ENCODE measurements around the gene TENM4.

Gene TENM4

GRCh38 chr11:79179087-79179486 is 261.7 kb downstream of the TENM4 start:
- no peak for DNase-seq (ENCODE audit: low read depth in 2 of 2)

GRCh38 chr11:79174045-79175008 is 266.5 kb downstream of the TENM4 start:
- no peak for DNase-seq (ENCODE audit: low read depth in 2 of 2)

- no peak for DNase-seq (ENCODE audit: low read depth in 2 of 2)
Measured at GRCh38 chr11:79173615-79174014, 267.2 kb downstream of the TENM4 start.

- DNase-seq (ENCODE audit: low read depth in 2 of 2), result no peak
Measured at GRCh38 chr11:79170321-79170720, 270.5 kb downstream of the TENM4 start.

DNA sequence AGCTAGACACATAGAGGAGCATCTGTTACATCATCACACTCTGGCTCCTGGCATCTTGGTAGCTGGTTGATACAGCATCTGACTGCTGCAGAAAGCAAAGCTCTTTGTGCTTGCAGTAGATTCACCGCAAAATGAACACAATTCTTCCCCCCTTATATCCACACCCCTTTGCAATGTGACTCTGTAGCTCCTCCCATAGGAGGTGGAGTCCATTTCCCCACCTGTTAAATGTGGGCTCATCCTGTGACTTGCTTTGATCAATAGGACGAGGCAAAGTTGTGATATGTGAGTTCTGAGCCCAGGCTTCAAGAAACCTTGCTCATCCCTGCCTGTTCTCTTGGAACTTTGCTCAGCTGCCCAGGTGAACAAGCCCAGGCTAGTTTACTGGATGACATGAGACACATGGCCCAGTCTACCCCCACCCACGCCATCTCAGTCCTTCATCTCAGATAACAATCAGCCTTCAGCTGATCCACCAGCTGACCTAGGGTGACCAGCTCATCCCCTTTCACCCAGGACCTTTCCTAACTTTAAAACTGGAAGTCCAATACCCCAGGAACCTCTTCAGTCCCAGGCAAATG is 272.2 kb downstream of the TENM4 start:
- DNase-seq (ENCODE audit: low read depth in 2 of 2), result no peak

GRCh38 chr11:79167510-79168188 is 273.2 kb downstream of the TENM4 start:
- no peak for DNase-seq (ENCODE audit: low read depth in 2 of 2)

DNA sequence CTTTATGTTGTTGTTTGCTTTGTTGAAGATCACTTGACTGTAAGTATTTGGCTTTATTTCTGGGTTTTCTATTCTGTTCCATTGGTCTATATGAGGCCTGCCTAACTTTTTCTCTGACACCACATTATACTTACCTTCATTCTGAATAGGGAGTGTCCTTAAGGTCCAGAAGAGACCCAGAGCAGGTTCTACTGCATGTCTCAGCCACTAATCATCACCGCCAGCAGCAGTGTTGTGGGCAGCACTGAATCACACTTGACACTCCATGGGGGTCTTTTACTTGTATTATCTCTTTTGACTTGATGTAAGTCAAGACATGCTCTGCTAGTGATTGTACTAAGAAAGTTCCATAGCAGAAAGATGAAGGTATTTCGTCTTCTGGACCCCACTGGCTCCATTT is 274.9 kb downstream of the TENM4 start:
- no peak for DNase-seq (ENCODE audit: low read depth in 2 of 2)

DNA sequence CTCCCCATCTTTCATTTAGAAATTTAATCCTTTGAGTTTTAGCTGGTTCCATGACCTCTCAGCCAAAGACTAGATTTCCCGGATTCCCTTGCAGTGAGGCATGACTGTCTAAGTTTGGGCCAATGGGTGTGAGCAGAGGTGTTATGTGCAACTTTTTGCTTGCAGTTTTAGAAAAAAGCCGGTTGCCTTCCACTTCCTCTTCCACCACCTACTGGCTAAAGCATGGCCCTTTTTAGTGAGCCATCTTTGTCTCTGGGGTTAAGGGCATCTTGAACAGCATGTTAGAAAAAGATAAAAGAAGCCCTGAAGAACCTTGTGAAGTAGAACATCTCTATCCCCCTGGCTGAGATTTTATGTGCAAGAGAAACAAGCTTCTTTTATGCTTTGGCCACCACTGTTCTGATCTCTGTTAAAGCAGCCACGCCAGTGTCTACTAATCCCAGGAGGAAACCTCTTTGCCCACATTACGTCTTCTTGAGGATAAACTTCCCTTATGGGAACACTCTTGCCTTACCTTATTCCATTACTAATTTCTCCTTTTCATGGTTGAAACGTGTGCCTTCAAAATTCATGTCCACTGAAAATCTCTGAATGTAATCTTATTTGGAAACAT is 279.9 kb downstream of the TENM4 start:
- no peak for DNase-seq (ENCODE audit: low read depth in 2 of 2)

DNA sequence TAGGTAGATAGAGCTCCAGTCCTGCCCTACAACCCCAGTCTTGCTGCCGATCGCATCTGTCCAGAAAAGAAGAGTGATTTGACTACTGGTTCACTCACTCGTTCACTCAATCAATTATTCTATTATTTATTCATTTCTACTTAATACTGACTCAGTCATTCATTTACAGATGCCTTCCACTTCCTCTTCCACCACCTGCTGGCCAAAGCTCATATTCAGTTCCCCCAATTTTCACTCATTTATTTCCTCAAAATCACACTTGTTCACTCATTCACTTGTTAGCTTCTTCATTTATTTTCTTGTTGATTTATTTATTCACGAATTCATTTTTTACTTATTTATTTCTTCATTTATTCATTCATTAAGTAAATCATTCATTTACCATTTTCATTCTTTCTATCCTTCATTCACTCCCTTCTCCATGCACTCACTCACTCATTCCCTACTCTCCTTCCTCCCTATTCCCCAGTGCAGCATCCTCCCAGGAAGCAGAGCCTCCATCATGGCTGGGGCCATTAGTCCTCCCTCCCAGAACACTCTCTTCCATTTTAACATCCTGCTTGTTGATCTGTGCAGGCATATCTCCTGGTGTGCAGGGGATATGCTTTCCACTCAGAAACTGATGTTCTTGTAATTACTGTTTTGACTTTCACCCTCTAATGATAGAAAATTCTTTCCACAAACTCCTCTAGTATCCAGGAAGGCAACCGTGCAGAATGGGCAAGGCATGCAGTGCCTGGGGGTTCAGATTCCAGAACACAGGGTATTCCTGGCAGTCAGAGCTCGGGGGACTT is 281.0 kb downstream of the TENM4 start:
- no peak for DNase-seq (ENCODE audit: low read depth in 2 of 2)

GRCh38 chr11:79157738-79158137 is 283.1 kb downstream of the TENM4 start:
- no peak for DNase-seq (ENCODE audit: low read depth in 2 of 2)

DNA sequence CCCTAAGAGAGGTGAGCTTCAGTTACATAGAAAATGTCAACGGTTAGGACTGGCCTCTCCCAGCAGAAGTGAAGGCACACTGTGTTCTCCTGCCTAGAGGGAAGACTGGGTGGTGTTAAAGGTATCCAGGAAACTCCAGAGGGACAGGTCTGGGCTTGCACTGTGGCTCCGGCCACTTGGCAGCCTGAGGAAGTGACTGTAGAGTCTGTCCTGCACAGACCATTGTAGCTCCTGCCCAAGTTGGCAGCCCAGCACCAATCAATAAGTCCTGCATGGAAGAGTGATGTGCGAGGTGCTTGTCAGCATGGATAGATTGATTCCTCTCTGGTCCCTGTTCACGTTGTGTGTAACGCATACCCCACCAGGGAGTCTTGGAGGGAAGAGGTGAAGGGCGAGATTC is 284.8 kb downstream of the TENM4 start:
- DNase-seq (ENCODE audit: low read depth in 2 of 2), result no peak

DNA sequence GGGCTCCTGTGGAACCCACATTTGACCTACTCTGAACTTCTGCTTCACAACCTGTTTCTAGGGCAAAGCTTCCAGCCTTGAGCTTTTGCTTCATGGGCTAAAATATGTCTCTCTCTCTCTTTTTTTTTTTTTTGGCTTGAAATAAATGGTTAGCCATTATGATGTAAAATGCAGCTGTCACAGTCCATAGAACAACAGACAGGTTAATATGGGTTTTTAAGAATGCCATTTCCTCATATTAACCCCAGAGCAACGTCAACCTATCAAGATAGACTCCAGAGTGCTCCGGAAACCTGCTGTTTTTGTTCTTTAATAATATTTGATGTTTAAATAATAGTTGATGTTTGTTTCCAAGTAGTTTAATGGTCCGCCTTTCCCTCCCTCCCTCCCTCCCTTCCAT is 285.6 kb downstream of the TENM4 start:
- DNase-seq (ENCODE audit: low read depth in 2 of 2), result no peak

DNA sequence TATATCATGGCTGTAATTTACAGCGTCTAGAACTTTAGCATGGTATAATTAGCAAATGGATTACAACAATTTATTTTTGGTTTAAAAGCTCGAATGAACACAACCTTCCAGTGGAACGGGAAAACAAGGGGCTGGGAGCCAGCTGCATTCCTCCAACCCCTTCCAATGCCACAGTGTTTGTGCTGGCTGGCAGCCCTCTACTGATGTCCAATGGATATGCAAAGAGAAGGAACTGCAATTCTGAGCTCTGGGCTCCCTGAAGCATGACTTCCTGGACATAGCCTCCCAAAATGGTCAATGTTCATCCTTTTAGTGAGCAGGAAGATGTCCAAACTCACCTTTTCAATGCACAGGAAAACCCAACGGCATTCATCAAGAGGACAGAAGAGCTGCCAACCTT is 288.3 kb downstream of the TENM4 start:
- no peak for DNase-seq (ENCODE audit: low read depth in 2 of 2)

DNA sequence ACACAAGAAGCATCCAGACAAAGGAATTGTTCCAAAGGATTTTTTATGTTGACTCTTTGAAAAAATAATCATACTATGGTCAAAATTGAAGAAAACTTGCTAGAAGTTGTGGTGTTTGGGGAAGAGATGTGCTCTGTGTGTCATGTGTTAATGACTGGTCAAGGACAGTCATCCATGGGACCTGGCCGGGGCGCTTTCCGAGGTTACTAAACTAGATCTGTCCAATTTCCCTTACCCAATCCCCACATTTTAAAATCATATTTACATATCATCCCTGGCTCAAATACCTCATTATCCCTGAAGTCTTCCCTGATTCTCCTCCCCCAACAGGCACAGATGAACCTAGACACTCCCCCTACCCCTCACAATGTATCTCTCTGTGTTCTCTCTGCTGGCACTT is 289.4 kb downstream of the TENM4 start:
- no peak for DNase-seq (ENCODE audit: low read depth in 2 of 2)

GRCh38 chr11:79150966-79151365 is 289.9 kb downstream of the TENM4 start:
- DNase-seq (ENCODE audit: low read depth in 2 of 2), result no peak

DNA sequence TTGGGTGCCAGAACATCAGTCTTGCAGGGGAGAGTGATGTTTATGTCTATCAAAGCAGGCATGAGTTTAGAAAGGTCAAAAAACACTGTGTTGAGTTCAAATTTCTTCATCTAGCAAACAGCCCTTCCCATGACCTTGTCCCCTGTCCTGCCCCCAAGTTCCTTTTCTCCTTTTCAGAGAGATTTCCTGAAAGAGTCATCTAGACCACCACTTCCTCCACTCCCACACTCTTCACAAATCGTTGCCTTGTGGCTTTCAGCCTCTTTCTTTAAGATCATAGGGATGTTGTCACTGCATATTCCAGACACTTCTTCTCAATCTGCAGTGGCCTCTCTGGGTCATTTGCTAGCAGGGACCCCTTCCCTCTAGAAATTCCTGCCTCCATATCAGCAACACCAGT is 290.5 kb downstream of the TENM4 start:
- no peak for DNase-seq (ENCODE audit: low read depth in 2 of 2)

DNA sequence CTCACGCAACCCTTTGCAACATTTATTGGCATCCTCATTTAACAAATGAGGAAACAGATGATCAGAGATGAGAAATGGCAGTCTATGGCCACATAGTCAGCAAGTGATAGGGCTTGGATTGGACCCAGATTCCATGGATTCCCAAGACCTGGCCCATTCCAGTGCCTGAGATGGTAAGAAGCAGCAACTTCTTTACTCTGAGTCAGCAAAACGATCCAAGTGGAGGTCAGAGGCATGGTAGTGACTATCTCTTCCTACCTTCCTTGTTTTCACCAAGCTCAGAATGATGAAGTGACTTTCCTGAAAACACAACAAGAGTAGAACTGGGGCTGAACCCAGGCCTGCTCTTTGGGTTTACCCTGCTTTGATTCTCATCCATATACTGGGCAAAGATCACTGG is 293.1 kb downstream of the TENM4 start:
- DNase-seq (ENCODE audit: low read depth in 2 of 2), result no peak

DNA sequence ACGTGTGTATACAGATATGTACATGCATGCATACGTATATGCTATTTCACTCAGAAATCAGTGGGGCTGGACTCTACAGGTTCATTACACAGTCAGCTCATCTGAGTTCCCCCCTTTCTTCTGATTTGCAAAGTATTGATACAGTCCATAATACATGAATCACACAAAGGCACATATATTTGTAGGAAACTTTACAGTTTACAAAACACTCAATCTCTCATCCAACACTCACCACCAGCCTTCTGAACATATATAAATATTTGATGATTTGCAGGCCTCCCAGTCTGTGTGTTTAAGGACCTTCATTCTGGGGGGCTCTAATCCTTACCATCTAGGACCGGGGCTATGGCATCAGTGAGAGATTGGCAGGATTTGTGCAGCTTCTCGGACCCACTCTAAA is 293.8 kb downstream of the TENM4 start:
- no peak for DNase-seq (ENCODE audit: low read depth in 2 of 2)

DNA sequence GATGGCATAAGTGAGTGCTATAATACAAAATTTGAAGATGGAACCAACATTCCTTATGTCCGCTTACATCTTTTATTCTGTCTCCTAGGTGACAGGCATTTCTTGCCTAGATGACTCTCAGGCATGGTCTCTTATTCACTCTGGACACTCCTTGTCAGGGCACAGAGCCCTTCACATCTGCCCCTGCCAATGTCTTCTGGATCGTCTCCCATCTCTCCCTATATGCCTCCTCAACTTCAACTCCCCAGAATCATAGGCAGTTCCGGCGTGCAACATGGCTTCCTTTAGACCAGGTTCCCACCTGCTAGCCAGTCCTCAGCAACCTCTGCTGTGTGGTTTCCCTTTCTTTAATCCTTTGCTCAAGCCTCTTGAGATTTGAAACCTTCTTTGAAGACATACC is 300.9 kb downstream of the TENM4 start:
- no peak for DNase-seq (ENCODE audit: low read depth in 2 of 2)

DNA sequence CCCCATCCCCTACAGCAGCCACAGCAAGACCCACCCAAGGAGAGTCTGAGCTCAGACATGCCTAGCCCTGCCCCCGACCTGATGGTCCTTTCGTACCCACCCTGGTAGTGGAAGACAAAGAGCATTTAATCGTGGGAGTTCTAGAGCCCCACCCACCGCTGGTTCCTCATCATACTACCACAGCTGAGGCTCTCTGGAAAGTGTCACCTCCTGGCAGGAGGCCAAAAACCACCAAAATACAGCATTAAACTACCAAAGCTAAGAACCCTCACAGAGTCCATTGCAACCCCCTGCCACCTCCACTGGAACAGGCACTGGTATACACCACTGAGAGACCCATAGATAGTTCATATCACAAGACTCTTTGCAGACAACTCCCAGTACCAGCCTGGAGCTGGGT is 311.1 kb downstream of the TENM4 start:
- no peak for DNase-seq (ENCODE audit: low read depth in 2 of 2)

GRCh38 chr11:79128291-79128690 is 312.5 kb downstream of the TENM4 start:
- DNase-seq (ENCODE audit: low read depth in 2 of 2), result no peak

DNA sequence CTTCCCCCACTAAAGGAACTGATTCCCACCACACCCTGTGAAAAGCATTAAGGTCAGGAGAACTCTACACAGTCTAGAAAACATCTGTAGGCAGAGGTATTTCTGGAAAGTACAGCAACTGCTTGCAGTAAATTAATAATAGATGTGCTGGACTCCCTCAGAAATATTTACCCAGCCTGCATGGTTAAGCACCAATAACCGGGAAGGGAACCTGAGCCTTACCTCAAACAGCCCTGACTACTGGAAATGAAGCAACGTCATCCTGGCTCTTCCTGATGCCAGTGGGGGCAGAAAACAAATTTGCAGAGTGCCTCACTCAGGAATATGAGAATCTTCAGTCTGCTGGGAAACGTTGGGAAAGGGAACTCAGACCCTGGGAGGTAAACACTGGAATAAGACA is 318.1 kb downstream of the TENM4 start:
- no peak for DNase-seq (ENCODE audit: low read depth in 2 of 2)

Data from stimulated activated CD4-positive, alpha-beta T cell treated with anti-CD3 and anti-CD28 coated beads, Interleukin-12 subunit alpha, Interleukin-12 subunit beta, amount 100 ng/mL, for 24 hours (primary cell).